ENCODE data around the gene MYO10. TPM values are rescaled to one million over a fixed set of nuclear protein-coding genes. Genes with fewer than 3 reads are reported as not detected.

The MYO10 gene
- total RNA-seq, 2 donors from 2014 or later = 24.7 to 77.0 TPM

- no peaks in the 10 kb centered on the region for H3K27me3 ChIP-seq (replicated peaks; ENCODE audit: insufficient read depth)
- DNase-seq (ENCODE audit: low spot score) = no peak
- intact Hi-C loops (cut with DNase I) = no loop called here
- no peak overlapping the region for H3K4me3 ChIP-seq
- no peak for TF ChIP-seq POLR2A (IDR thresholded peaks at IDR 0.05)
- no peak for TF ChIP-seq POLR2AphosphoS5 (IDR thresholded peaks at IDR 0.05)
- no peak for TF ChIP-seq CTCF (IDR thresholded peaks at IDR 0.05)
- H3K36me3 ChIP-seq = no peaks in the 10 kb centered on the region
- no peak overlapping the region for H3K27ac ChIP-seq
- no peaks in the 10 kb centered on the region for H3K4me1 ChIP-seq (replicated peaks)
- 78% methylated on average over 5 of the region's 5 CpGs for WGBS
- H3K9me3 ChIP-seq = no peaks in the 10 kb centered on the region
Observed at GRCh38 chr5:16626696-16627264, 309.3 kb downstream of the MYO10 start.

DNA sequence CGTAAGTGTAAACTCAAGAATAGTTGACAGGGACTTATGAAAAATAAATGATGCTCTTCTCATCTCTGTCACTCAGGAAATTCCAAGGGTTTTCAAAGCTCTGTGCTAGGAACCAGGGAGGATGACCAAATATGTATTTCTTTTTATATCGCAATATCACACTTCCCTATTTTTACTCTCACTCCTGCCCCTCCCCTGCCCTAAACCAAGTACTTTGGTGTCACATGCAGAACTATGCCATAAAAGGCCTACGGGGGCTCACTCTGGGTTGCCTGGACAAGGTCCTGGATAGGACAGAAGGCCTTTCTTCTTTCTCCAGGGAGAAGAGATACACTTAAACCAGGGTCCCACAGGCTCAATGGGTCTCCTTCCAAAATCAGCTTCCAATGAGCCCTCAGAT, 311.0 kb downstream of the MYO10 start:
- Histone ChIP-seq H3K27me3 (replicated peaks; ENCODE audit: insufficient read depth) (no peaks in the 10 kb centered on the region), H3K4me1 (replicated peaks) (no peaks in the 10 kb centered on the region), H3K27ac (no peak overlapping the region), H3K9me3 (no peaks in the 10 kb centered on the region), H3K4me3 (no peak overlapping the region), H3K36me3 (no peaks in the 10 kb centered on the region)
- 64% methylated on average over 3 of the region's 3 CpGs for WGBS
- no peak for DNase-seq (ENCODE audit: low spot score)
- TF ChIP-seq POLR2A (IDR thresholded peaks at IDR 0.05) (no peak), CTCF (IDR thresholded peaks at IDR 0.05) (no peak), POLR2AphosphoS5 (IDR thresholded peaks at IDR 0.05) (no peak)
- intact Hi-C loops (cut with DNase I) = no loop called here

GRCh38 chr5:16619136-16619535, 317.0 kb downstream of the MYO10 start:
- Histone ChIP-seq H3K9me3 (no peaks in the 10 kb centered on the region), H3K27me3 (replicated peaks; ENCODE audit: insufficient read depth) (no peaks in the 10 kb centered on the region), H3K4me1 (replicated peaks) (no peaks in the 10 kb centered on the region), H3K4me3 (no peak overlapping the region), H3K27ac (no peak overlapping the region), H3K36me3 (no peaks in the 10 kb centered on the region)
- WGBS = 63% methylated on average over 2 of the region's 2 CpGs
- no peak for TF ChIP-seq CTCF (IDR thresholded peaks at IDR 0.05)
- no peak for TF ChIP-seq POLR2A (IDR thresholded peaks at IDR 0.05)
- no peak for TF ChIP-seq POLR2AphosphoS5 (IDR thresholded peaks at IDR 0.05)
- no peak for DNase-seq (ENCODE audit: low spot score)
- intact Hi-C loops (cut with DNase I) = no loop called here

GRCh38 chr5:16618138-16618897, 317.8 kb downstream of the MYO10 start:
- 79% methylated on average over 10 of the region's 10 CpGs for WGBS
- Histone ChIP-seq H3K36me3 (no peaks in the 10 kb centered on the region), H3K4me3 (no peak overlapping the region), H3K9me3 (no peaks in the 10 kb centered on the region), H3K27ac (no peak overlapping the region), H3K27me3 (replicated peaks; ENCODE audit: insufficient read depth) (no peaks in the 10 kb centered on the region), H3K4me1 (replicated peaks) (no peaks in the 10 kb centered on the region)
- TF ChIP-seq POLR2A (IDR thresholded peaks at IDR 0.05) (no peak), POLR2AphosphoS5 (IDR thresholded peaks at IDR 0.05) (no peak), CTCF (IDR thresholded peaks at IDR 0.05) (no peak)
- DNase-seq (ENCODE audit: low spot score) = no peak
- intact Hi-C loops (cut with DNase I) = no loop called here
